Measurements from ENCODE around the gene SPATA1.

- no peak for TF ChIP-seq CTCF (IDR thresholded peaks at IDR 0.05; ENCODE audit: low read depth, low read length)
- no peak for TF ChIP-seq POLR2A (IDR thresholded peaks at IDR 0.05; ENCODE audit: extremely low read depth, insufficient read length)
- TF ChIP-seq MAX (IDR thresholded peaks at IDR 0.05; ENCODE audit: low read depth, low read length), result no peak
- TF ChIP-seq MYC (IDR thresholded peaks at IDR 0.05; ENCODE audit: low read depth, low read length), result no peak
Observed at GRCh38 chr1:84611796-84612195, 105.6 kb downstream of the SPATA1 start.

Data from NB4 (cell line).